HG03175 (cell line): ENCODE measurements around the gene SELENOO.
A peak's percentile ranks its signal among the peaks of the same experiment; 100 is the strongest.

ENCODE experiments used
- ATAC-seq: cut with Tn5 transposase; IDR thresholded peaks from one replicate; pipeline ENCODE4 v1.9.1; 2021; ENCODE audit warnings: mild to moderate bottlenecking, moderate library complexity; ENCODE audit not compliant: unreplicated experiment

Gene SELENOO

GRCh38 chr22:50184004-50184901, 16.6 kb upstream of the SELENOO start:
- ATAC-seq: no peak

GRCh38 chr22:50184902-50185374, 15.9 kb upstream of the SELENOO start:
- ATAC-seq: no peak

- peak; percentile 42 for ATAC-seq
These were observed 15.3 kb upstream of the SELENOO start, which contains the start of gene TRABD for GRCh38 chr22:50185375-50186087. TSS of gene TRABD (plus strand) at chr22:50185913. CDS start at chr22:50193061, 7,148 bp downstream.

GRCh38 chr22:50186181-50186714, 14.6 kb upstream of the SELENOO start:
- no peak for ATAC-seq

DNA sequence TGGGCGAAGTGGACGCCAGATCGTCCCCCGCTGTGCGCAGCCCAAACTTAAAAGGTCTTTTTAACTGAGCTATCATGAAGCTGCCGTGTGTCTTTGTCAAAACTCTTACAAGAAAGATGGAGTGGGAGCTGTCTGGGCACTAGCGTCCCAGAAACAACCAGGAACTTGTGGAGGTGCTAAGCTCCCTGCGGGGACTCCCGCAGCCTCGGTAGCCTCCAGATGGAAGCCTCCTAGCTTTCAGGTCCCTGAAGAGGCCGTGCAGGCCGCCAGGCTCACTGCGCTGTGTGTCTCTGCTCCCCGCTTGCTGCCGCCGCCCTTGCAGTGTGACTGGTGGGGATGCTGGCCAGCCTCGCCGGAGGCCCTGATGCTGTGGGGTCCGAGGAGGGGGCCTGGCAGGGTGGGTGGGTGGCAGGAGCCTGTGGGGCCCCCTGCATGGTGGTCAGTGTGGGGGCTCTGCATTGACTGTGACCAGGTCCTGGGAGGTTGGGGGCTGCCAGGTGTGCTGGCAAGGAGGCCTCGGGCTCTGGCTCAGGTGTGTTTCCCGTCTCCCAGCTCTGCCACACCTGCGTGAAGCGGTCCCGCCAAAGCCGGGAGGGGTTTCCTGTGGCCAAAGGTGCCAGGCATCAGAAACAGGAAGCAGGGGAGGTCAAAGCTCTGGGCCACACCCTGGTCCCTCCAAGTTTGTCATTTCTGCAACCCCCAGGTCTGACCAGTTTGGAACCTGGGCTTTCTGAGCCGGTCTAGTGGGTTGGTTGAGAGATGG, 13.9 kb upstream of the SELENOO start:
- ATAC-seq: no peak

- no peak for ATAC-seq
These were observed 12.5 kb upstream of the SELENOO start for GRCh38 chr22:50188356-50188755.

GRCh38 chr22:50189184-50189848, 11.5 kb upstream of the SELENOO start:
- no peak for ATAC-seq

GRCh38 chr22:50189849-50190181, 11.0 kb upstream of the SELENOO start:
- ATAC-seq: peak; percentile 4

GRCh38 chr22:50190182-50190940, 10.4 kb upstream of the SELENOO start:
- peak; percentile 51 for ATAC-seq

DNA sequence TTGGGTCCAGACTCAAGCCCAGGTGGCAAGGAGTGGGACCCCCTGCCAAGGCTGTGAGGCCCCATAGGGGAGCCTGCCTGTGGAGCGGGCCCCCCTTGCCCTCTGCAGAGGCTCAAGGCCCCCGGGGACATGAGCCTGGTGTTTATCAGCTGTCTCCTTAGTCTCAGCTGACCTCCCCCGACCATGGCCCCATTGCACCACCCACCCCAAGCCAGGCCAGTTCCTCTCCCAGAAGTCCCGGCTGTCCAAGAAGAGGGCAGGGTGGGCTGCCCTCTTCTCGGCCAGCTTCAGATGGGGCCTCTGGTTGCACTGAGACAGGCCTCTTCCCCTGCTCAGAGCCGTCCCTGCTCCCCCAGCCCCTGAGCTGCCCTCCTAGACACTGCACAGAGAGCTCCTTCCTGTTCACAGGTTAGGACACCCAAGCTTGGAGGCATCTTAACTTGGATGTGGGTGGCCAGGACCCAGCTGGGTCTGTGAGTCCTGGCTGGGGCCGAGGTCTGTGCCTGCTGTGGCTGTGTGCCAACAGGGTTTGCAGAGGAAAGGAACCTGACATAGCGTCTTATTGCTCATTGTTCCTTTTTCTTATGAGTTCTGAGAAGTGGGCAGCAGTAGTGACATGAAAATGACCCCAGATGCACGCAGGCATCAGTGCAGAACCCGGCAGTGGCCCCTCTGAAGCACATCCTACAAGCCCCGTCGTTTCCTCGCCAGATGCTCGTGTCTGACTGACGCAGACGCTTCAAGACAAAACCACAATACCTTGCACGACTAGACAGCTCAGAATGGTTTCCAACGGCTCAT, 9.7 kb upstream of the SELENOO start:
- peak; percentile 32 for ATAC-seq

GRCh38 chr22:50192436-50193204, 8.2 kb upstream of the SELENOO start:
- ATAC-seq: no peak

- no peak for ATAC-seq
These were observed 7.2 kb upstream of the SELENOO start for GRCh38 chr22:50193621-50194020.

DNA sequence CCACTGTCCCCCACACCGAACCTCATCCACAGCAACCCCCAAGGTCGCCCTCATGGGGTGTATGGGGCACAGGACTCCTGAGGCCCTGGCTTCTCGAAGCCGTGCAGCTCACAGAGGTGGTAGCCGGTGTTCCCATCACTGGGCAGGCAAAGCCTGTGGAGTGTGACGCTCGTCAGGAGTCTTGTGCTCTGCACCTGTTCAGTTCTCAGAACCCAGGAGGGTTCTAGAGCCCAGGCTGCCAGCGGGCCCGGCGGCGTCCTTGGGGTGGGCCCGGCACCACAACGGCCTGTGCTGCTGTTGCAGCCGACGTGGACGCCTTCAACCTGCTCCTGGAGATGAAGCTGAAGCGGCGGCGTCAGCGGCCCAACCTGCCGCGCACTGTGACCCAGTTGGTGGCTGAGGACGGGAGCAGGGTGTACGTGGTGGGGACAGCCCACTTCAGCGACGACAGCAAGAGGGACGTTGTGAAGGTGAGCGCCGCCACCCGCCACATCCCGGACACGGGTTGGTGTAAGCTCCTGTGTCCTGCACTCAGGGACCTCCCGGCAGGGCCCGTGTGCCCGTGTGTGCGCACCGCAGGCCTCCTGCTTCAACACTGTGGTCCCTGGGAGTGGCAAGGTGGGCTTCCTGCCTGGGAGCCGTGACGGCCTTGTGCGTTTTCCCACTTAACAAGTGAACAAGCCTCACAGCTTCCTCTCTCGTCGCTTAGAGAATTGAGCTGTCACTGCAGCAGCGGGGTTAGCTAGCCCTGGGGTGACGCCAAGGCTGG, 6.6 kb upstream of the SELENOO start:
- ATAC-seq: no peak

GRCh38 chr22:50196256-50196655, 4.6 kb upstream of the SELENOO start:
- no peak for ATAC-seq

- ATAC-seq: no peak
These were observed 3.6 kb upstream of the SELENOO start for GRCh38 chr22:50197000-50197800.

- no peak for ATAC-seq
These were observed 2.8 kb upstream of the SELENOO start for GRCh38 chr22:50197856-50198623.
